Lung (tissue), 12 donors: ENCODE measurements around the gene SNX1. TPM values are rescaled to one million over a fixed set of nuclear protein-coding genes. Genes with fewer than 3 reads are reported as not detected.

Source experiments
- ATAC-seq: fragments of 200-7000 bp; cut with Tn5 transposase; one replicate; pipeline ENCODE4 v1.9.1; 2020; ENCODE audit warnings: moderate number of reproducible peaks; ENCODE audit not compliant: insufficient read depth, low FRiP score
- DNase-seq, 3 donors: peaks; one replicate each; pipeline ENCODE4 v3.0.0-alpha.2; 2013 to 2017
- H3K27ac ChIP-seq, 2 donors: one replicate each; pipeline ENCODE4 v1.5.1; 2013; ENCODE audit warnings: mild to moderate bottlenecking in 2 of 2, moderate library complexity in 2 of 2, control low read depth in 1 of 2, inconsistent platforms in 1 of 2, low read depth in 1 of 2, low read length in 1 of 2
- H3K27me3 ChIP-seq, 3 donors: one replicate each; pipeline ENCODE4 v1.5.1; 2013; ENCODE audit warnings: low read length in 2 of 3; ENCODE audit not compliant: control insufficient read depth in 3 of 3, insufficient read depth in 3 of 3
- H3K36me3 ChIP-seq, 4 donors: one replicate each; pipeline ENCODE4 v1.5.1; 2013; ENCODE audit warnings: low read length in 4 of 4, mild to moderate bottlenecking in 1 of 4, moderate library complexity in 1 of 4; ENCODE audit not compliant: control insufficient read depth in 4 of 4, insufficient read depth in 4 of 4
- H3K4me1 ChIP-seq, 5 donors: one replicate each; pipeline ENCODE4 v1.5.1; 2013; ENCODE audit warnings: low read length in 5 of 5, mild to moderate bottlenecking in 2 of 5, moderate library complexity in 1 of 5; ENCODE audit not compliant: control insufficient read depth in 5 of 5, insufficient read depth in 5 of 5
- H3K4me3 ChIP-seq: one replicate; pipeline ENCODE4 v1.5.1; 2013; ENCODE audit warnings: mild to moderate bottlenecking, control low read depth, moderate library complexity
- H3K9ac ChIP-seq, 2 donors: one replicate each; pipeline ENCODE4 v1.5.1; 2013; ENCODE audit warnings: low read length in 2 of 2, control low read depth in 1 of 2; ENCODE audit not compliant: insufficient read depth in 1 of 2
- H3K9me3 ChIP-seq, 4 donors: one replicate each; pipeline ENCODE4 v1.5.1; 2013; ENCODE audit warnings: low read length in 3 of 4, mild to moderate bottlenecking in 1 of 4, moderate library complexity in 1 of 4; ENCODE audit not compliant: control insufficient read depth in 4 of 4, insufficient read depth in 3 of 4
- WGBS, 2 donors: extraction: QIAGEN DNeasy Blood & Tissue Kit; methylation state at CpG; one replicate each; pipeline ENCODE4 v1.1.7; 2013; 5-methylcytosine and 5-hydroxymethylcytosine counted together
- polyA plus RNA-seq, 2 donors: library from polyadenylated mRNA; stranded (reverse); fragments of 200-250 nt; gene quantifications; one replicate each; pipeline ENCODE4 v1.2.1, GENCODE V29; 2013
- total RNA-seq, 2 donors: library from RNA; depleted of rRNA in 1 of 2; stranded (reverse); fragments of >200 nt in 1 of 2; gene quantifications; one replicate each; pipeline ENCODE4 v1.2.1, GENCODE V29; 2014 to 2021
- TF ChIP-seq, protein P1 (sequence below): IDR thresholded peaks from 2 replicates; pipeline ENCODE4 v1.5.1; 2012; ENCODE audit warnings: mild to moderate bottlenecking; ENCODE audit errors: control extremely low read depth, extremely low read depth
- donor health status: control.
- donor health status: control.
- donor health status: Bipolar disorder and iron deficiency.
- donor health status: healthy.
- donor health status: DM: yes; HTN: yes; CAD: no.

The SNX1 gene
- total and polyA plus RNA-seq, 4 donors, result 70.6 to 169 (median 109) TPM

DNA sequence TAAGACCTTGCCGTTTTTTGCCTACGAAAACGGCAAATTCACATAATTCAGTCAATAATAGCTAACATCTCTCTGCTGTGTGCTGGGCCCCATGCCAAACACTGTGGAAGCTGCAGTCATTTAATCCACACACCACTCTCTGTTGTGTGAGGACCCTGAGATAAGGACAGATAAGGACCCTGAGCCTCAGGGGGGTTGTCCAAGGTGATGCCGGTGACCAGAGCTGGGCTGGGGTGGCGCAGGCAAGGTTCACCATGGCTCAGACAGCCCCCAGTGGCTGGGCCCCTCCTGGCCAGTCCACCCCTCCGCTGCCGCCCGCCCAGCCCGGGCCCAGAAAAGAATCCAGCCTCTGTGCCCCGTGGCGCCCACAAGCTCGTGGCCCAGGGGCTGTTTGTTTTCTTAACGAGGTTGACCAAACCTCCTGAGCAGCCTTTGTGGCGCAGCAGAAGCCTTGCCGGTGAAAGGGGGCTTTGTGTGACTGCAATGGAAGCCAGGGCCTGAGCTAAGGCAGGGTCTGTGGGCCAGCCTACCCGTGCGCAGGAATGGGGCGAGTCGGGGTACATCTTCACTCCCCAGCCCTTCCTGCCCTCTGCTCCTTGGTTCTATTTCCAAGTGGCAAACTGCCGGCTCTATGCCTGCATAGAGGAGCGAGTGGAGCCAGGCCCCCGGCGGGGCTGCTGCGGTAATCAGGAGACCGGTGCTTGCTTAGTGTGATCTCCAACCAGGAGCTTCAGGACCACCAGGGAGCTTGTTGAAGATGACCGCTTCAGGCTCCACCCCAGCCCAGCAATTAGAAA lies 51.3 kb downstream of the SNX1 start:
- peak; percentile 68 to 79 (median 73) for DNase-seq
- ATAC-seq, result no peak

DNA sequence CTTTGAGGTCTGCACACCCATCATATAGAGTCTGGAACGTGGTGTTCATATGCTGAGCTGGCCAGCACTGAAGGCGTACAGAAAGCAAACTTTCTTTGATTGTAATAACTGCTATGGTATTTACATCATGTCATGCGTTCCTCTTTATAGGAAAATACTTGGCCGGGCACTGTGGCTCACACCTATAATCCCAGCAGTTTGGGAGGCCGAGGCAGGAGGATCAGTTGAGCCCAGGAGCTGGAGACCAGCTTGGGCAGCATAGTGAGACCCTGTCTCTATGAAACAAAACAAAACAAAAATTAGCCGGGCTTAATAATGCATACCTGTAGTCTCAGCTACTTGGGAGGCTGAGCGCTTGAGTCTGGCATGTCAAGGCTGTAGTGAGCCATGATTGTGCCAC lies 52.4 kb downstream of the SNX1 start:
- Histone ChIP-seq H3K27me3 (peaks cover 0 to 5% (median 0%) of the 10 kb centered on the region in 3 donors), H3K9me3 (peaks cover 0 to 3% (median 0%) of the 10 kb centered on the region in 4 donors), H3K4me3 (no peak overlapping the region), H3K36me3 (peaks cover 0 to 16% (median 1%) of the 10 kb centered on the region in 4 donors), H3K4me1 (peaks cover 0 to 31% (median 11%) of the 10 kb centered on the region in 5 donors), H3K27ac (no peak overlapping the region), H3K9ac (no peak overlapping the region)
- ATAC-seq, result no peak
- TF ChIP-seq, protein P1, sequence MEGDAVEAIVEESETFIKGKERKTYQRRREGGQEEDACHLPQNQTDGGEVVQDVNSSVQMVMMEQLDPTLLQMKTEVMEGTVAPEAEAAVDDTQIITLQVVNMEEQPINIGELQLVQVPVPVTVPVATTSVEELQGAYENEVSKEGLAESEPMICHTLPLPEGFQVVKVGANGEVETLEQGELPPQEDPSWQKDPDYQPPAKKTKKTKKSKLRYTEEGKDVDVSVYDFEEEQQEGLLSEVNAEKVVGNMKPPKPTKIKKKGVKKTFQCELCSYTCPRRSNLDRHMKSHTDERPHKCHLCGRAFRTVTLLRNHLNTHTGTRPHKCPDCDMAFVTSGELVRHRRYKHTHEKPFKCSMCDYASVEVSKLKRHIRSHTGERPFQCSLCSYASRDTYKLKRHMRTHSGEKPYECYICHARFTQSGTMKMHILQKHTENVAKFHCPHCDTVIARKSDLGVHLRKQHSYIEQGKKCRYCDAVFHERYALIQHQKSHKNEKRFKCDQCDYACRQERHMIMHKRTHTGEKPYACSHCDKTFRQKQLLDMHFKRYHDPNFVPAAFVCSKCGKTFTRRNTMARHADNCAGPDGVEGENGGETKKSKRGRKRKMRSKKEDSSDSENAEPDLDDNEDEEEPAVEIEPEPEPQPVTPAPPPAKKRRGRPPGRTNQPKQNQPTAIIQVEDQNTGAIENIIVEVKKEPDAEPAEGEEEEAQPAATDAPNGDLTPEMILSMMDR, result no peak
- 88 to 93% methylated on average over 7 of the region's 7 CpGs for WGBS, 2 donors
- DNase-seq, result no peak

More for the DNA sequence above, 51.3 kb downstream of the SNX1 start:
- H3K27me3 ChIP-seq, result no peaks in the 10 kb centered on the region
- 81 to 86% methylated on average over 26 of the region's 26 CpGs for WGBS, 2 donors
- no peak overlapping the region for H3K27ac ChIP-seq
- TF ChIP-seq, protein P1, result no peak
- H3K9me3 ChIP-seq, result no peaks in the 10 kb centered on the region
- no peak overlapping the region for H3K9ac ChIP-seq
- H3K36me3 ChIP-seq, result peaks cover 0 to 21% (median 3%) of the 10 kb centered on the region in 4 donors
- peaks cover 0 to 25% (median 9%) of the 10 kb centered on the region in 5 donors for H3K4me1 ChIP-seq
- no peak overlapping the region for H3K4me3 ChIP-seq

DNA sequence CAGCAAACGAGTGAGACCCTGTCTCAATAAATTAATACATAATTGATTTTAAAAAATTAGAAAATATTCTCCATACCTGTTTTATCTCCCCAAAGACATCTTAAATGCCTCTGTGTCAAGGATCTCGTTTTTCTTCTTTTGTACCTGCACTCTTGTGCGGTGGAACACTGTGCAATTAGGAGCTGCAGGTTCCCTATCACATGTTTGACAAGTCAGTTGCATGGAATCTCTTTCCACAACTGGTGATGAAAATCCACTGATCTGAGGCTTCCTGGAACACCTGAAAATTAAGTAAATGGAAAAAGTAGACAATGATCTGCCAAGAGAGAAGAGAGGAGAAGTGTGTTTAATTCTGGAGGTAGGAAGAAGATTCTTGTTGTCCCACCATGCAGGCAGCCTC lies 52.8 kb downstream of the SNX1 start:
- H3K9ac ChIP-seq, result no peak overlapping the region
- ATAC-seq (no peak), DNase-seq (no peak)
- peaks cover 0 to 3% (median 0%) of the 10 kb centered on the region in 4 donors for H3K9me3 ChIP-seq
- peaks cover 0 to 5% (median 0%) of the 10 kb centered on the region in 3 donors for H3K27me3 ChIP-seq
- H3K4me3 ChIP-seq, result no peak overlapping the region
- peaks cover 0 to 12% (median 0%) of the 10 kb centered on the region in 4 donors for H3K36me3 ChIP-seq
- TF ChIP-seq, protein P1, result no peak
- 92 to 93% methylated on average over 3 of the region's 3 CpGs for WGBS, 2 donors
- no peak overlapping the region for H3K27ac ChIP-seq
- H3K4me1 ChIP-seq, result peaks cover 0 to 31% (median 11%) of the 10 kb centered on the region in 5 donors
